Esophagus muscularis mucosa (tissue), 4 donors: ENCODE measurements around the gene DNAJC4. TPM values are rescaled to one million over a fixed set of nuclear protein-coding genes. Genes with fewer than 3 reads are reported as not detected.

ENCODE experiments used
- DNase-seq: peaks from one replicate; pipeline ENCODE4 v3.0.0-alpha.2; 2017; ENCODE audit errors: extremely low spot score
- H3K27ac ChIP-seq, 4 donors: fragments of 200-600 bp; sonication (generic); replicated peaks in 1 of 4; 1 replicate in 3 of 4; 2 replicates in 1 of 4; pipeline ENCODE4 v1.5.1; 2016 to 2019; ENCODE audit warnings: mild to moderate bottlenecking in 1 of 4
- H3K27me3 ChIP-seq, 4 donors: fragments of 200-600 bp; sonication (generic); one replicate each; pipeline versions ENCODE4 v1.5.1 to v1.6.0; 2016 to 2019
- H3K36me3 ChIP-seq, 4 donors: fragments of 200-600 bp; sonication (generic); one replicate each; pipeline ENCODE4 v1.5.1; 2016 to 2019
- H3K4me1 ChIP-seq, 4 donors: fragments of 200-600 bp; sonication (generic); one replicate each; pipeline ENCODE4 v1.5.1; 2016 to 2019
- H3K4me3 ChIP-seq, 4 donors: fragments of 200-600 bp; sonication (generic); 1 replicate in 2 of 4; 2 replicates in 2 of 4; pipeline ENCODE4 v1.5.1; 2016 to 2019; ENCODE audit warnings: mild to moderate bottlenecking in 4 of 4, moderate library complexity in 1 of 4
- H3K9me3 ChIP-seq, 4 donors: fragments of 200-600 bp; sonication (generic); 1 replicate in 3 of 4; 2 replicates in 1 of 4; pipeline ENCODE4 v1.5.1; 2016 to 2019
- EP300 ChIP-seq: sonication (generic); formaldehyde crosslinking; IDR thresholded peaks from one replicate; pipeline ENCODE4 v1.6.1; 2017; ENCODE audit warnings: antibody characterized with exemption
- POLR2A ChIP-seq: fragments of 450-650 bp; IDR thresholded peaks from one replicate; pipeline ENCODE4 v1.6.1; 2017; ENCODE audit warnings: antibody characterized with exemption, moderate library complexity, mild to moderate bottlenecking, low read depth
- POLR2AphosphoS5 ChIP-seq, 2 donors: sonication (generic); formaldehyde crosslinking; IDR thresholded peaks; one replicate each; pipeline ENCODE4 v1.6.1; 2017; ENCODE audit warnings: antibody characterized with exemption in 2 of 2
- WGBS: methylation state at CpG from one replicate; pipeline ENCODE4 v1.1.5; 2018; 5-methylcytosine and 5-hydroxymethylcytosine counted together
- intact Hi-C: fragments of 100-400 bp; cut with DNase I; formaldehyde crosslinking; loops from one replicate; pipeline ENCODE4 v1.15.1; 2023
- total RNA-seq, 4 donors: library from RNA; depleted of rRNA; stranded (reverse); fragments of >200 nt; gene quantifications; one replicate each; pipeline versions ENCODE4 v1.1.0 to v1.2.1, GENCODE V29; 2016
- TF ChIP-seq, protein P1 (sequence below), 3 experiments: fragments of 200-600 bp in 2 of 3; fragments of 450-650 bp in 1 of 3; sonication (generic) in 2 of 3; IDR thresholded peaks; one replicate each; pipeline ENCODE4 v1.5.1; 2017 to 2019; ENCODE audit warnings: antibody characterized with exemption in 3 of 3, mild to moderate bottlenecking in 2 of 3, moderate library complexity in 1 of 3

Gene DNAJC4
- total RNA-seq, 4 donors from 2014 or later: 19.4 to 40.4 (median 25.3) TPM

DNA sequence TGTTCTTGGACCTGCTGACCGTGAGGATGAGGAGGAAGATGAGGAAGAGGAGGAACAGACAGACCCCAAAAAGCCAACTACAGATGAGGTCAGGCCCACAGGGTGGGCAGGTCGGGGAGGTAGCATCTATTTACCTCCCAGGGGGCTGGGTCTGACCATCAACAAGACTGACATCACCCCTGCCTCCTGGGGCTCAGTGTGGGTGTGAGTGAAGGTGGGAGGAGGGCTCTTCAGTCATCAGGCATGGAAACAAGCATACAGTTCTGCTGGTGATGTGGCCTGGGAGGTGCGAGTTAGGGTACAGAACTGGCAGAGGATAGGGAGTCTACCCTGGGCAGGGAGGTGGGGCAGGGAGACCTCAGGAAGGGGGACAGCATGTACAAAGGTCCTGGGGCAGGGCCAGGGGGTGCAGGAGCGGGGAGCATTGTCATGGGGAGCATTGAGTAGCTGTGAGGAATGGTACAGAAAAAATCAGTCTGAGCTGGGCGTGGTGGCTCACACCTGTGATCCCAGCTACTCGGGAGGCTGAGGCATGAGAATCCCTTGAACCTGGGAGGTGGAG, 29.9 kb downstream of the DNAJC4 start:
- Histone ChIP-seq H3K4me3 (no peak overlapping the region), H3K27me3 (no peaks in the 10 kb centered on the region), H3K27ac (no peak overlapping the region), H3K36me3 (peaks cover 47 to 98% (median 95%) of the 10 kb centered on the region in 4 donors), H3K9me3 (no peaks in the 10 kb centered on the region), H3K4me1 (peaks cover 0 to 4% (median 2%) of the 10 kb centered on the region in 4 donors)
- intact Hi-C loops: no loop called here
- DNase-seq: no peak
- no peak for TF ChIP-seq POLR2A
- TF ChIP-seq, protein P1, sequence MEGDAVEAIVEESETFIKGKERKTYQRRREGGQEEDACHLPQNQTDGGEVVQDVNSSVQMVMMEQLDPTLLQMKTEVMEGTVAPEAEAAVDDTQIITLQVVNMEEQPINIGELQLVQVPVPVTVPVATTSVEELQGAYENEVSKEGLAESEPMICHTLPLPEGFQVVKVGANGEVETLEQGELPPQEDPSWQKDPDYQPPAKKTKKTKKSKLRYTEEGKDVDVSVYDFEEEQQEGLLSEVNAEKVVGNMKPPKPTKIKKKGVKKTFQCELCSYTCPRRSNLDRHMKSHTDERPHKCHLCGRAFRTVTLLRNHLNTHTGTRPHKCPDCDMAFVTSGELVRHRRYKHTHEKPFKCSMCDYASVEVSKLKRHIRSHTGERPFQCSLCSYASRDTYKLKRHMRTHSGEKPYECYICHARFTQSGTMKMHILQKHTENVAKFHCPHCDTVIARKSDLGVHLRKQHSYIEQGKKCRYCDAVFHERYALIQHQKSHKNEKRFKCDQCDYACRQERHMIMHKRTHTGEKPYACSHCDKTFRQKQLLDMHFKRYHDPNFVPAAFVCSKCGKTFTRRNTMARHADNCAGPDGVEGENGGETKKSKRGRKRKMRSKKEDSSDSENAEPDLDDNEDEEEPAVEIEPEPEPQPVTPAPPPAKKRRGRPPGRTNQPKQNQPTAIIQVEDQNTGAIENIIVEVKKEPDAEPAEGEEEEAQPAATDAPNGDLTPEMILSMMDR (IDR thresholded peaks at IDR 0.05): no peak
- no peak for TF ChIP-seq EP300
- no peak for TF ChIP-seq POLR2AphosphoS5 (IDR thresholded peaks at IDR 0.05)
- 98% methylated on average over 5 of the region's 6 CpGs for WGBS

DNA sequence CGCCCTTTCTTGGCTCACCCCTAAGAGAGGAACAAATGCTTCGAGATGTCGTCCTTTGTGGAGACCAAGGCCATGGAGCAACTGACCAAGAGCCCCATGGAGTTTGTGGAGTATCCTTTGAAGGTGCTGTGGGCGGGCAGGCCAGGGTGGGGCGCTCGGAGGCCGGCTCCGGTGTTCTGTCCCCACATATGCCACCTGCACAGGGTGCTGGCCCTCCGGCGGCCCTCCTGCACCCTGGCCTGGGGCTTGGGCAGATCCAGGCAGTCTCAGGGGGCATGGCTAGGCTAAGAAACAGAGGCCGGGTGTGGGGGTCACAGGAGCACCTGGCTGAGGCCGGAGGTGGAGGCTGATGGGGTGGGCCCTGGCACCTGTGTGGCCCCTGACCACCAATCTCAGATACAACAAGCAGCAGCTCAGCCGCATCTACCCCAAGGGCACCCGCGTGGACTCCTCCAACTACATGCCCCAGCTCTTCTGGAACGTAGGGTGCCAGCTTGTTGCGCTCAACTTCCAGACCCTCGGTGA, 31.3 kb downstream of the DNAJC4 start:
- 94% methylated on average over 6 of the region's 18 CpGs for WGBS
- Histone ChIP-seq H3K4me1 (no peaks in the 10 kb centered on the region), H3K9me3 (no peaks in the 10 kb centered on the region), H3K27ac (no peak overlapping the region), H3K27me3 (no peaks in the 10 kb centered on the region), H3K36me3 (peaks cover 33 to 98% (median 95%) of the 10 kb centered on the region in 4 donors), H3K4me3 (no peak overlapping the region)
- intact Hi-C loops: no loop called here
- no peak for TF ChIP-seq POLR2AphosphoS5 (IDR thresholded peaks at IDR 0.05)
- TF ChIP-seq, protein P1 (IDR thresholded peaks at IDR 0.05): no peak
- no peak for TF ChIP-seq POLR2A
- no peak for TF ChIP-seq EP300
- no peak for DNase-seq

DNA sequence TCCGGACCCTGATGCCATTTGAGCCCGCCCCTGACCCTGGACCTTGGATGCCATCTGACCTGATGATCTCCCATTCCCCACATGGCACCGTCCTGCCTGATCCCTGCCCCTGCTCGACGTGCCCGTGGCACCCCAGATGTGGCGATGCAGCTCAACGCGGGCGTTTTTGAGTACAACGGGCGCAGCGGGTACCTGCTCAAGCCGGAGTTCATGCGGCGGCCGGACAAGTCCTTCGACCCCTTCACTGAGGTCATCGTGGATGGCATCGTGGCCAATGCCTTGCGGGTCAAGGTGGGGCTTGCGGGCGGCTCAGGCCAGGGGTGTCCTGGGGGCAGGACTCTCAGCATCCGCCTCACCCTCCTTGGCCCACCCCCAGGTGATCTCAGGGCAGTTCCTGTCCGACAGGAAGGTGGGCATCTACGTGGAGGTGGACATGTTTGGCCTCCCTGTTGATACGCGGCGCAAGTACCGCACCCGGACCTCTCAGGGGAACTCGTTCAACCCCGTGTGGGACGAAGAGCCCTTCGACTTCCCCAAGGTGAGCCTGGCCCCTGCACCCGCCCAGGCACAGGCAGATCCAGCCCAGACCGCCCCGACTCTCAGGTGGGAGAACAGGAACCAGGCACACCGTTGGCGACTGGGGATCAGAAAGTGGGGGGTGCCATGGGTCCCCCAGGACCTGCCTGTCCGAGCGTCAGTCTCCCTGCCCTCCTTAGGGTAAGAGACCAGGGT, 32.1 kb downstream of the DNAJC4 start:
- intact Hi-C loops: no loop called here
- no peaks in the 10 kb centered on the region for H3K27me3 ChIP-seq
- TF ChIP-seq POLR2A (no peak), EP300 (no peak), POLR2AphosphoS5 (IDR thresholded peaks at IDR 0.05) (no peak)
- TF ChIP-seq, protein P1 (IDR thresholded peaks at IDR 0.05): no peak
- no peaks in the 10 kb centered on the region for H3K9me3 ChIP-seq
- no peak for DNase-seq
- 92% methylated on average over 8 of the region's 42 CpGs for WGBS
- H3K36me3 ChIP-seq: peaks cover 32 to 97% (median 94%) of the 10 kb centered on the region in 4 donors
- no peak overlapping the region for H3K4me3 ChIP-seq
- no peak overlapping the region for H3K27ac ChIP-seq
- peaks cover 5 to 6% (median 6%) of the 10 kb centered on the region in 4 donors for H3K4me1 ChIP-seq

DNA sequence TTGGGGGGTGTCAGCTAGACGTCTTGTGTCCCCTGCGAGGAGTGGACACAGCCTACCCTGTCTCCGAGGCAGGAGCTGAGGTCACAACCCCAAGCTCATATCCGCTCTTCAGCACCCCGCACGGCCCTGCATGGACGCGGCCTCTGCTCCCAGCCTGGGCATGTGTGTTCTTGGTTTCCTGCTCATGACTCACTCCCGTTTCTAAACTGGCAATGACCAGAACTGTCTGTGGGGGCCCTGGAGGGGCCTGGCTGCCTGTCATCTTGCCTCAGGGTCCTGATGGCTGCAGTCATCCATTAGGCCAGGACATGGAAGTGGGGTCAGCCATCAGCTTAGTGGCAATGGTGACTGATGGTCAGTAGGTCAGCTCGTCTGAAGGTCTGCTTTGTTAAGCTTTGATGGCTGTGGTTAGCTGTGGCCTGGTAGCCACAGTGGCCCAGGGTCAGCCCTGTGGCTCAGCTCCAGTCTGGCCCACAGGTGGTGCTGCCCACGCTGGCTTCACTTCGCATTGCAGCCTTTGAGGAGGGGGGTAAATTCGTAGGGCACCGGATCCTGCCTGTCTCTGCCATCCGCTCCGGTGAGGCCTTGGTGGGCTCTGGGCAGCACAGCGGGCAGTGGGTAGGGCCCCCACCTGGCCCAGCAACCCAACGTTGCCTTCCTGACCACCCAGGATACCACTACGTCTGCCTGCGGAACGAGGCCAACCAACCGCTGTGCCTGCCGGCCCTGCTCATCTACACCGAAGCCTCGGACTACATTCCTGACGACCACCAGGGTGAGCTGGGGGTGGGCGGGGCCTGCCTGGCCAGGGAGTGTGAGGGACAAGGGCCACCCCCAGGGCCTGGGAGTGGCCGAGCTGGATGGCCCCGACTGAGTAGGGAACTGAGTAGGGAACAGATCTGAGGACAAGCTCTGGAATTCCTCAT, 32.9 kb downstream of the DNAJC4 start:
- 61% methylated on average over 6 of the region's 29 CpGs for WGBS
- Histone ChIP-seq H3K9me3 (no peaks in the 10 kb centered on the region), H3K4me1 (peaks cover 14 to 15% (median 14%) of the 10 kb centered on the region in 4 donors), H3K36me3 (peaks cover 32 to 89% (median 87%) of the 10 kb centered on the region in 4 donors), H3K4me3 (no peak overlapping the region), H3K27me3 (no peaks in the 10 kb centered on the region), H3K27ac (no peak overlapping the region)
- DNase-seq: no peak
- TF ChIP-seq POLR2AphosphoS5 (IDR thresholded peaks at IDR 0.05) (no peak), POLR2A (no peak), EP300 (no peak)
- TF ChIP-seq, protein P1 (IDR thresholded peaks at IDR 0.05): no peak
- intact Hi-C loops: no loop called here
